GM03348 (cell line): ENCODE results near the gene HAS3.
"Not testable (repeated sequence)": the region's sequence is repeated elsewhere in the genome, so short reads cannot be mapped to it uniquely, and the experiment has no call there.

Experiments used
- DNase-seq: peaks from one replicate; pipeline ENCODE4 v3.0.0; 2012; ENCODE audit warnings: low spot score

Gene HAS3

GRCh38 chr16:69116906-69117305 is 11.5 kb downstream of the HAS3 start:
- DNase-seq: no peak

GRCh38 chr16:69118468-69118867 is 13.0 kb downstream of the HAS3 start:
- DNase-seq: no peak

GRCh38 chr16:69118994-69119393 is 13.5 kb downstream of the HAS3 start:
- DNase-seq: no peak

GRCh38 chr16:69119536-69119935 is 14.1 kb downstream of the HAS3 start:
- no peak for DNase-seq

GRCh38 chr16:69120096-69120664 is 14.7 kb downstream of the HAS3 start:
- DNase-seq: no peak

- peak; percentile 68 for DNase-seq
Observed at GRCh38 chr16:69123910-69124309, 18.5 kb downstream of the HAS3 start.

GRCh38 chr16:69124406-69124805 is 19.0 kb downstream of the HAS3 start:
- DNase-seq: not testable (repeated sequence)

- not testable (repeated sequence) for DNase-seq
Observed at GRCh38 chr16:69124961-69125360, 19.5 kb downstream of the HAS3 start.

- no peak for DNase-seq
Observed at GRCh38 chr16:69126221-69126620, 20.8 kb downstream of the HAS3 start.

- DNase-seq: not testable (repeated sequence)
Observed at GRCh38 chr16:69126801-69127200, 21.3 kb downstream of the HAS3 start.

- DNase-seq: no peak
Observed at GRCh38 chr16:69127966-69128510, 22.6 kb downstream of the HAS3 start.

- DNase-seq: no peak
Observed at GRCh38 chr16:69130461-69130860, 25.0 kb downstream of the HAS3 start.

GRCh38 chr16:69131167-69131838 is 25.9 kb downstream of the HAS3 start:
- DNase-seq: peak; percentile 59

- peak; percentile 96 for DNase-seq
Observed at GRCh38 chr16:69131839-69132423, 26.5 kb downstream of the HAS3 start.

- DNase-seq: peak; percentile 94
Observed at GRCh38 chr16:69132424-69133252, 27.2 kb downstream of the HAS3 start, which contains the start of the genes CHTF8 and UTP4. TSS of gene CHTF8 (minus strand) at chr16:69132588. CDS start at chr16:69121458, 11,130 bp downstream. TSS of gene UTP4 (plus strand) at chr16:69132649. CDS start at chr16:69133460, 811 bp downstream.

- DNase-seq: no peak
Observed at GRCh38 chr16:69133373-69133954, 28.0 kb downstream of the HAS3 start.

GRCh38 chr16:69138608-69139007 is 33.2 kb downstream of the HAS3 start:
- no peak for DNase-seq

- DNase-seq: not testable (repeated sequence)
Observed at GRCh38 chr16:69139464-69139863, 34.0 kb downstream of the HAS3 start.

GRCh38 chr16:69141014-69141413 is 35.6 kb downstream of the HAS3 start:
- no peak for DNase-seq

GRCh38 chr16:69141936-69142335 is 36.5 kb downstream of the HAS3 start:
- DNase-seq: no peak

GRCh38 chr16:69143116-69143515 is 37.7 kb downstream of the HAS3 start:
- DNase-seq: no peak

- no peak for DNase-seq
Observed at GRCh38 chr16:69145658-69146057, 40.2 kb downstream of the HAS3 start.
